SU-DHL-6 (cell line): ENCODE data around the gene RNF130.
A peak's percentile ranks its signal among the peaks of the same experiment; 100 is the strongest.

Experiments used
- H2AFZ ChIP-seq: fragments of 200-600 bp; sonication (generic); 2 replicates; pipeline ENCODE4 v1.6.1; 2014; ENCODE audit warnings: low read depth, mild to moderate bottlenecking, moderate library complexity, mixed read lengths, antibody characterized with exemption, low read length; ENCODE audit not compliant: severe bottlenecking
- H3F3A ChIP-seq: fragments of 200-600 bp; shearing (Covaris generic); 2 replicates; pipeline ENCODE4 v1.6.0; 2016; ENCODE audit warnings: antibody characterized with exemption, mild to moderate bottlenecking; ENCODE audit not compliant: insufficient read depth
- H3K27ac ChIP-seq: fragments of 200-600 bp; sonication (generic); 2 replicates; pipeline ENCODE4 v1.5.1; 2016; ENCODE audit warnings: low read depth, mild to moderate bottlenecking, low read length, moderate library complexity, mixed read lengths
- H3K27me3 ChIP-seq: fragments of 200-600 bp; sonication (generic), shearing (Covaris generic); 2 replicates; pipeline ENCODE4 v1.6.0; 2014; ENCODE audit warnings: mild to moderate bottlenecking, low read length
- H3K36me3 ChIP-seq: fragments of 200-600 bp; sonication (generic); 2 replicates; pipeline ENCODE4 v1.6.1; 2014; ENCODE audit warnings: mild to moderate bottlenecking, low read length, mixed read lengths
- H3K4me2 ChIP-seq: fragments of 300-600, 200-600 bp; shearing (Covaris generic), sonication (generic); 2 replicates; pipeline ENCODE4 v1.6.0; 2014; ENCODE audit warnings: low read length, low read depth, mild to moderate bottlenecking; ENCODE audit not compliant: poor library complexity, severe bottlenecking
- H3K4me3 ChIP-seq: fragments of 200-600 bp; sonication (generic); 2 replicates; pipeline ENCODE4 v1.5.1; 2014; ENCODE audit warnings: antibody characterized with exemption, low read length, mild to moderate bottlenecking, mixed read lengths; ENCODE audit not compliant: insufficient read depth, poor library complexity, severe bottlenecking
- H3K79me2 ChIP-seq: fragments of 200-600 bp; sonication (generic); 2 replicates; pipeline ENCODE4 v1.6.1; 2014; ENCODE audit warnings: mild to moderate bottlenecking, low read length, moderate library complexity; ENCODE audit not compliant: insufficient read depth
- H3K9ac ChIP-seq: fragments of 200-600 bp; sonication (generic); 2 replicates; pipeline ENCODE4 v1.7.0; 2014; ENCODE audit warnings: mild to moderate bottlenecking, low read length
- H3K9me2 ChIP-seq: fragments of 200-600 bp; sonication (generic); replicated peaks from 2 replicates; pipeline ENCODE4 v1.6.1; 2014; ENCODE audit warnings: low read length; ENCODE audit not compliant: insufficient read depth
- H3K9me3 ChIP-seq: fragments of 200-600 bp; sonication (generic); 2 replicates; pipeline ENCODE4 v1.6.1; 2014; ENCODE audit warnings: low read length, mixed read lengths; ENCODE audit not compliant: insufficient read depth
- H4K20me1 ChIP-seq: fragments of 200-600 bp; sonication (generic); 2 replicates; pipeline ENCODE4 v1.6.1; 2014; ENCODE audit warnings: low read depth, mild to moderate bottlenecking, antibody characterized with exemption, low read length, moderate library complexity, mixed read lengths
- CTCF ChIP-seq: fragments of 200-600 bp; sonication (generic); IDR thresholded peaks from one replicate; pipeline ENCODE4 v1.5.1; 2017; ENCODE audit warnings: antibody characterized with exemption, mild to moderate bottlenecking, low read length, moderate library complexity; ENCODE audit not compliant: insufficient read depth, poor library complexity, severe bottlenecking
- EZH2phosphoT487 ChIP-seq: fragments of 200-600 bp; sonication (generic), shearing (Covaris generic); conservative IDR thresholded peaks from 2 replicates; pipeline ENCODE4 v1.6.1; 2018; ENCODE audit warnings: mild to moderate bottlenecking, antibody characterized with exemption, low read length, moderate library complexity, mixed read lengths

RNF130 gene

GRCh38 chr5:179967489-179967888 is 104.1 kb downstream of the RNF130 start:
- Histone ChIP-seq H3K4me2 (no peak overlapping the region), H3K27ac (no peak overlapping the region)
- no peak for TF ChIP-seq CTCF
- TF ChIP-seq EZH2phosphoT487, result no peak

DNA sequence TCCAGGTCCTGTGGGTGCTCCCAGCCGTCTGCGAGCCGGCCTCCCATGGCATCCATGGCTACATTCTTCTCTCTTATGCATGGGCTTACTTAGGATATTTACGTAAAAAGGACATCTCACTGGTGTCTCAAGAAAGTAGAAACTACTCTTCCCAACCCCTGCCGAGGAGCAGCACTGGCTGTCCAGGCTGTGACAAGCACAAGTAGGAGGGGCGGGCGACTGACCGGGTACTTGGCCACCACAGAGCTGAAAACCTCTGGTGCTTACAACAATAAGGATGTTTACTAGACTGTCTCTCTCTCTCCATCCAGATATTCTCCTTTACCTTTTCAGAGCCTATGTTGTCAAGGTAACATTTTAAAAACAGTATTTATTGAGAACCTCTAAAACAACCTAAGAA is 107.5 kb downstream of the RNF130 start:
- Histone ChIP-seq H3F3A (no peaks in the 10 kb centered on the region), H3K9me2 (no peaks in the 10 kb centered on the region), H3K79me2 (no peaks in the 10 kb centered on the region), H3K36me3 (no peaks in the 10 kb centered on the region), H3K27ac (no peak overlapping the region), H3K9me3 (no peaks in the 10 kb centered on the region), H4K20me1 (no peaks in the 10 kb centered on the region), H2AFZ (no peak overlapping the region), H3K27me3 (no peaks in the 10 kb centered on the region), H3K9ac (no peak overlapping the region), H3K4me2 (peak overlapping the region; percentile 13), H3K4me3 (no peak overlapping the region)
- no peak for TF ChIP-seq CTCF

More at GRCh38 chr5:179967489-179967888, 104.1 kb downstream of the RNF130 start:
- H3K27me3 ChIP-seq, result no peaks in the 10 kb centered on the region
- H3K9me3 ChIP-seq, result no peaks in the 10 kb centered on the region
- no peak overlapping the region for H2AFZ ChIP-seq
- H3K9me2 ChIP-seq, result no peaks in the 10 kb centered on the region
- no peaks in the 10 kb centered on the region for H3K79me2 ChIP-seq
- H3K9ac ChIP-seq, result no peak overlapping the region
- no peaks in the 10 kb centered on the region for H3K36me3 ChIP-seq
- no peaks in the 10 kb centered on the region for H3F3A ChIP-seq
- H4K20me1 ChIP-seq, result no peaks in the 10 kb centered on the region
- H3K4me3 ChIP-seq, result no peak overlapping the region

GRCh38 chr5:179963375-179963774 is 108.2 kb downstream of the RNF130 start:
- no peak overlapping the region for H3K4me2 ChIP-seq
- no peak overlapping the region for H2AFZ ChIP-seq
- no peaks in the 10 kb centered on the region for H3K9me2 ChIP-seq
- no peaks in the 10 kb centered on the region for H3K9me3 ChIP-seq
- no peak overlapping the region for H3K9ac ChIP-seq
- H3K27me3 ChIP-seq, result no peaks in the 10 kb centered on the region
- TF ChIP-seq EZH2phosphoT487 (no peak), CTCF (no peak)
- H3K27ac ChIP-seq, result no peak overlapping the region
- H4K20me1 ChIP-seq, result no peaks in the 10 kb centered on the region
- no peaks in the 10 kb centered on the region for H3F3A ChIP-seq
- H3K36me3 ChIP-seq, result no peaks in the 10 kb centered on the region
- no peaks in the 10 kb centered on the region for H3K79me2 ChIP-seq
- no peak overlapping the region for H3K4me3 ChIP-seq

DNA sequence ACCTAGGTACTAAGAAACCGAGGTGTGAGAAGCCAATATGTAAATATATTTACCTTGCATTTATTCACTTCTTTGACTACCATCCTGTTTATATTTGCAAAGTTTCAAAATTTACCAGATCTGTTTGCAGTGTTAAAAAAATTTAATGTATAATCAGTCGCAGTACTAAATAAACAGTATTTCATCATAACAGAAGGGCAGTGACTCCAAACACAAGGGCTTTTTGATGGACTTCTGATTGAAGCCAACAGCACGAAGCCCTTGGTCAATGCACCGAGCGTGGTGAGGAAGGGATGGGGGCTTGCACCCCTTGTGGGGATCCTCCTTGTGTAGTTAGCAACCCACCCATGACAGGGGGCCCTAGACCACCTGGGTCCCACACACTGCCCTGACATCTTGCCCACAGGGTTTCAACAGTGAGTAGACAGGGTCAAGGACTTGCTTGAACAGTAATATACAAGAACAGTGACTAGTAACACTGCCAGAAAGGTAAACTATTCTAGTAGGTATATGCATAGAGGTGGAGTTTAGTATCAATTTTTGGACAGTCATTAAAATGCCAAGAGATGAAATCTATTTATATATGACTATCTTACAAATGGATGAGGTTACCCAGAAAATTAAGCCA is 111.2 kb downstream of the RNF130 start:
- no peak overlapping the region for H3K9ac ChIP-seq
- no peaks in the 10 kb centered on the region for H4K20me1 ChIP-seq
- H3K9me2 ChIP-seq, result no peaks in the 10 kb centered on the region
- no peaks in the 10 kb centered on the region for H3K36me3 ChIP-seq
- no peak overlapping the region for H3K4me2 ChIP-seq
- no peak overlapping the region for H3K27ac ChIP-seq
- no peak overlapping the region for H2AFZ ChIP-seq
- H3K27me3 ChIP-seq, result no peaks in the 10 kb centered on the region
- H3K79me2 ChIP-seq, result no peaks in the 10 kb centered on the region
- no peak overlapping the region for H3K4me3 ChIP-seq
- H3F3A ChIP-seq, result no peaks in the 10 kb centered on the region
- TF ChIP-seq CTCF (no peak), EZH2phosphoT487 (no peak)
- H3K9me3 ChIP-seq, result no peaks in the 10 kb centered on the region
